ENCODE results near the gene ZIC5.
"Not testable (repeated sequence)": the region's sequence is repeated elsewhere in the genome, so short reads cannot be mapped to it uniquely, and the experiment has no call there.

Gene ZIC5

DNA sequence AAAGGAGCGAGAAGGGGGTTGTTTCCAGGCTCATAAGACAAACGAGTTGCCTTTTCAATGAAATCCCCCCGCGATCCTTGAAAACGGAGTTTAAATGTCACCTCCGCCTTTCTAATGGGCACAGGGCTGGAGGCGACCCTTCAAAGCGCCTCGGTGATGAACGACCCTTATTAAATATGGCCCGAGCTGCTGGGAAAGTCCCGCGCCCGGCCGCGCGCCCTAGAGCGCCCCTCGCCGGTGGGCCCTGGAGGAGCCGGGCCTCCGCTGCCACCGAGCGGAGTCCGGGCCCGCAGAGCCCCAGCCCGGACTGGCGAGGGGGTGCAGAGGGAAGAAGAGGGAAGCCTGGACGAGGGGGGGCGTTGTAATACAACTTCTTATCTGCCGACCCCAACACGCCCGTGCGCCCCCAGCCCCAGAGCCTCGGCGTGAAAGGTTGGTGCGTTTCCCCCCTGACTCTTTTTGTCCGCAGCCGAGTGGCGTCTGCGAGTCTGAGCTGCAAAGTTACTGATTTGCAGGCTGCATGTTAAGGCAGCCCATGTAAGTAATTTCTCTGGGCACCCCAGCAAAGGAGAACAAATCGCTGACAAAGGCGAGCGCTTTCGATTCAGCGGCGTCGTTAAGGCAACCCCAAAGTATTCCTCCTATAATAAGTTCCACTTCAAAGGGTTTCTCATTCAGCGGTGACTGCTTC is 11.9 kb downstream of the ZIC5 start:
- no peak for DNase-seq

DNA sequence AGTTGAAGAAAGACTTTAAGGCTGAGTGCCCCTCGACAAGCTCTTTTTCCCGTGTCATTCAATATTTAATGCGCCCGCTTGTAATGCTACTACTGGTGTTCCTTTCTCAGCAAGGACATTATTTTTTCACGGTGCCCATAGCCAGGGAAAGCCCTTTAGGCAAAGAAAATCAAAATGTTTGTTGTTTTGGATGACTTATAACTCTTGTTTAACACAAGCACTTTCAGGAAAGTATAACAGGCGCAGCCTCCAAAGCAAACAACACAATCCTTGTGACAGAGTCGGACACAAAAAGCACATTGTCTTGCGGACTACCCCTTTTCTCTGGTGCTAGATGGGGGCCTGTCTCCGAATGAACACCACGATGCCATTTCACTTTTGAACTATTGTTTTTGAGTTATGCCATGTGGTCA is 12.4 kb downstream of the ZIC5 start:
- no peak for DNase-seq

DNA sequence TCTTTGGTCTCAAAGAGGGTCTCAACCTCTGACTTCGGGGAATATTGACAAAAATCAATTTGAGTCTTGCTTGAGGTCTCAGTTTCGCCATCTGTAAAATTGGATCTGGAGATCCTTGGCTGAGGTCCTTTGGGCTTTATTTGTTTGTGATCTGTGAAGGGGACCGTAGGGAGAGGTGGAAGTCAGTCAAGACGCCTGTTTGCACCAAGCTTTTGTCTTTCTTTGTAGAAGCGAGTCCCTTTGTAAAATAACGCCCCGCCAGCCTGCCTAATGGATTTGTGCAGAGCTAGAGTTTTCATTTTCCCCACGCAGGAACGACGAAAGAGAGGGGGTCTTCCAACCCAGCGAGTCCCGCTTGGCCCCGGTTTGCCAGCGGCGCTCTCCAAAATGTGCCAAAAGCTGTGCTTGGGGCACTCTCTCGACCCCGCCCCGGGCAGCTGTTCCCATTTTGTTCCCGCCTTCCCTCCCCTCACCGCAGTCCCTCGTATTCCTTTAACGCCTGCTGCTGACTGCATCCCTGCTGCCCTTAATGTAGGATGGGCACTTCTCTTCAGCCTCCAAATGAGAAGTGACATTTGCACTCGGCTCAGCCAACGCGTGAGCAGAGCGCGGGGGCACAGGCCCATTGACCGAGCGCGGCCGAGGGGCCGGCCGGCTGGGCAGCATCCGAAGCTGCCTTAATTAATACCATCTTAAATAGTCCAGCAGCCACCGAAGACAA is 13.0 kb downstream of the ZIC5 start:
- DNase-seq: no peak

DNA sequence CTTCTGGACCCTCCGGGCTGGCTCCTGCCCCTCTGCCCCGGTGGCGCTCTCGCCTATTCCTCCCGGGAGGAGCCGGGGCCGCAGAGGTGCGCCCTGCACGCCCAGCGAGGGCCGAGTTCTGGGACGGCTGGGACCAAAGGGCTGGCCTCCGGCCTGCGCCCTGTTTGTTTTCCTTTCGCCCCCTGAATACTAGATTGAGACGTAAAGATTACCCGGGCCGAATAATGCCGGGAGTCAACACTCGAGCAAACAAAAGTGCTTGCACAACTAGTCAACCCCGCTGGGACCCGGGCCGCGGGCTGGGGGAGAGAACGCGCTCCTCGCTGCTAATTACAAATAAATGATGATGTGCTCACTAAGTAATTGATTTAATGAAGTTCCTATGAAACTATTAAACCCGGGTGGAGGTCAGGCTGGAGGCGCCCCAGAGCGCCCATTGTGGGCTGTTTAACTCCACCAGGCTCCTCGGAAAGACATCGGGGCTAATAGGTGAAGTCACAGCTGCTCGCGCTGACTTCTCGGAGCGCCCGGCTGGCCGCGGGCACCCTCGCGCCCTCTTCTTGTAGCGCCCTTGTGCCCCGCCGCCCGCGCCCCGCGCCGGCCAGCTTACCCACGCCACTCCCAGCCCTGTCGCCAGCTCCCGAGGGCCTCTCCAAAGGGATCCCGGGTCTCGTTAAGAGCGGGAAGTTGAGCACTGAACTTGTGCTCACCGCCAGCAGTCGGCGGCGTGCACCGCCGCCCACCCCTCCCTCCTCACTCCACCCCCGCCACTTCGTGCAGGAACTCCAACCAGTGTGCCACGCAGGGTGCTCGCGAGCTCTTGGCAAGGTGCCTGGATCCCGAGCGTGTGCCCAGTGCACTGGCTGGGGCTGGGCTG is 14.9 kb downstream of the ZIC5 start:
- DNase-seq: no peak

DNA sequence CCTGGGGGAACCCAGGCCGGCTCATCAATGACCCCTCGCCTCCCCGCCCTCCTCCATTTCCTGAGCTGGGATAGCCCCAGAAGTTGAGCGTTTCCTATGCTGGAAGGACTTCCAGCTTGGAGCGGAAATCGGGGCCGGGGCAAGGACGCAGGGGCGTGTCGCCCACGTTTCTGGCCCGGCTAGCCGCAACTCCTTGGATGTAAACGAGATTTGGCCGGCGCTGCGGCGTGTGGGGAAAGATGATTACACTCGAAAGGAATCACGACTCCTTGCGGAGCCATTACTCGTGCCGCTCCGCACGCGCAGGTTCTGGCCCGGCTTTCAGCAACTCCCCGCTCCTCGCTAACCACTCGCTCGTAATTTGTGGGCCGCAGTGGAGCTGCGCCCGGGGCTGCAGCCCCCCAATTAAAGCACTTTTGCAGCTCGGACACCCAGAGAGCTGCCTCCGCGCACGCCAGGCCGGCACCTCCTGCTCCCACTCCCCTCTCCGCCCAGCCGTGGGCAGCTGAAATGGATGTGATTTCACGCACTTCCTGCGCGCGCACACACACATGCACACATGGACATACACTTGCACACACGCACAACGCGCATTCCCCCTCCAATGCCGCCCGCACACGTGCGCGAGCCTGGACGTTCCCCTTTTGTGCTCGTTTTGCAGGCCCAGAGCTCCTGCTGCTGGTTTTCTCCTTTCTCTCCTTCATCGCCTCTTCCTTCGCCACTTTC is 15.7 kb downstream of the ZIC5 start:
- peak; percentile 47 for DNase-seq

DNA sequence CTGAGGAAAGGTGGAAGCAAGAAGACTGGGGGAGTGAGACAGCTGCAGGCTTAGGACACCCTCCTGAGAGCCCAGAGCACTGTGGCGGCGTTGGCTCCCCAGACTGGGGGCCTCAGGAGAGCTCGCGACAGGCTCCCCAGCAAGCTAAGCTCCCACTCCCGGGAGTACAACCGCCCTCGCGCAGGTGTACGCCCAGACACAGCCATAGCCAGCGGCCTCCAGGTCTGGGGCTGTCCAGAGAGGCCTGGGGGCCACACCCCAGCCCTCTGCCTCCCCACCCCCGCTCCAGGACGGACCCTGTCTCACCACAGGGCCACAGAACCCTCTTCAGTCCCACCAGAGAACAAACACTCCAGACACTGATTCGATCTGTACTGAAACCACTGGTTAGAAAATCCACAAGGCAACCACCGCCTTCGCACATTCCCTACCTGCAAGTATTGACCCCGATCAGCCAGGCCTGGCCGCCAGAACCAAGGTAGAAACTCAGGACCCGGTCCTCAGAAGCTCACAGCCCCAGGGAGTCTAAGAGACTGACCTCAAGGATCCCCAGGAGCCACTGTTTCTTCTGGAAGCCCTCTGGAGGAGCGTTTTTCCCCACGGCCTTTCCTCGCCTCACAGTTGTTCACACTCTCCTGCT is 16.3 kb downstream of the ZIC5 start:
- no peak for DNase-seq

DNA sequence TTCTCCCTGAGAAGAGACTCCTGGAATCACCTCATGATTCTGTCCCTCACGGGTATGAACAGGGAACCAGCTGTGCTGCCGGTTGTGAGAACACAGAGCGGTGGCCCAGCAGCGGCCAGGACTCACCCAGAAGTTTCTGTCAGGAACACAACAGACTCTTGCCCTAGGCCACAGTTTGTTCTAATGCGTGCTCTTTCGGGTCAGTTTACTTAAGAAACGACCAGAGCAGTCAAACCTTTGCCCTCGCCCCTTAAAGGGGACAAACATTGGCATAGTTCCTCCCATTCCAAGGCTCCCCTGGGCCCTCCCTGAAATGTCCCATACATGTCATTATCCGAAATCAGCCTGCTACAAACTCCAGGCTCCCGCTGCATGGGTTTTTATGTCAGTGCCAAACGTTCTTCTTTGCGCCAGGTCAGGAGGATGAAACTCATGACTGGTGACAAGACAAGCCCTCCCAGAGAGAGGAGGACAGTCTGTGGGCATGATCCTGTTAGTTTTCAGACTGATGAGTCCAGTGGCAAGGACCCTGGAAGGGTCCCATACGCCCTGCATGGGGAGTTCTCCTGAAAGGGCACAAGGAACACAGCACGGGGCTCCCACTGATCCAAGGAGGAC is 18.3 kb downstream of the ZIC5 start:
- no peak for DNase-seq

DNA sequence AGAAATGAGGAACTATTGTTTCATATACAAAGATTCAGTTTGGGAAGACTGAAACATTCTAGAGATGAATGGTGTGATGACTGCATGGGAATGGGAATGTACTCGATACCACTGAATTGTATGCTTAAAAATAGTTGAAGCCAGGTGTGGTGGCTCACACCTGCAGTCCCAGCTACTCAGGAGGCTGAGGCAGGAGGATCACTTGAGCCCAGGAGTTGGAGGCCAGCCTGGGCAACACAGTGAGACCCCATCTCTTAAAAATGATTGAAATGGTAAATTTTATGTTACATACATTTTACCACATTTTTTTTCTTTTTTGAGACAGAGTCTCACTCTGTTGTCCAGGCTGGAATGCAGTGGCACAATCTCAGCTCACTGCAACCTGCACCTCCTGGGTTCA is 19.9 kb downstream of the ZIC5 start:
- DNase-seq: not testable (repeated sequence)

DNA sequence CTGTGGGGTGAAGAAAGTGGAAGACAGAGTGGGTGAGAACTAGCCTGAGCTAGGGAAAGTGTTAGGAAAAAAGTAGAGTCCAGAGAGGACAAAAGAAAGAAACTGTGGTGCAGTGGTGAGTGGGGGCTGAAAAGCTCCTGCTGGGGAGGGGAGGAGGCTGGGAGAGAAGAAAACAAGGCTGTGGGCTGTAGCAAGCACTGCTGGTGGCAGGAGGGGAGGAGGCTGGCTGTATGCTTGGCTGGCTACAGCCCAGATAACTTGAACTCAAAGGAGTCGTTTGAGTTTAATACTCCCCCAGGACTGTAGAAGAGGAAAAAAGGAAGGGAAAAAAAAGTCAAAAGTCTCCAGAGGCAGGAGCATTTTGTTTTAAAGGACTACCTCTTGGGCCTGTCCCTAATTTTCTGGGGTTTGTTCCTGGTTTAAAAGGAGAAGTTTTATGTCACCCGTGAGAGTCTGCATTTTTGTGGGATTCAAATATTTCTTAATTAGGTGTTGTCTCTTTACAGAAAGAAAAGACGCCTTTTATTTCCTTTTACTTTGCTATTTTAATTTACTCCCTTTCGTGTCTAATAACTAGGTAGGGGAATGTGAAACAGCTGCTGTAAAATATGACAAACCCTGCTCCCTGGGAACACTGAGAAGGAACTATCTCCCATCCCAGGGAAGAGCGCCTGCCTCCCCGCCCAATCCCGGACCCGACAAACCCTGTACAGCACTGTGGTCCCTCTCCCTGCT is 21.7 kb downstream of the ZIC5 start:
- no peak for DNase-seq

DNA sequence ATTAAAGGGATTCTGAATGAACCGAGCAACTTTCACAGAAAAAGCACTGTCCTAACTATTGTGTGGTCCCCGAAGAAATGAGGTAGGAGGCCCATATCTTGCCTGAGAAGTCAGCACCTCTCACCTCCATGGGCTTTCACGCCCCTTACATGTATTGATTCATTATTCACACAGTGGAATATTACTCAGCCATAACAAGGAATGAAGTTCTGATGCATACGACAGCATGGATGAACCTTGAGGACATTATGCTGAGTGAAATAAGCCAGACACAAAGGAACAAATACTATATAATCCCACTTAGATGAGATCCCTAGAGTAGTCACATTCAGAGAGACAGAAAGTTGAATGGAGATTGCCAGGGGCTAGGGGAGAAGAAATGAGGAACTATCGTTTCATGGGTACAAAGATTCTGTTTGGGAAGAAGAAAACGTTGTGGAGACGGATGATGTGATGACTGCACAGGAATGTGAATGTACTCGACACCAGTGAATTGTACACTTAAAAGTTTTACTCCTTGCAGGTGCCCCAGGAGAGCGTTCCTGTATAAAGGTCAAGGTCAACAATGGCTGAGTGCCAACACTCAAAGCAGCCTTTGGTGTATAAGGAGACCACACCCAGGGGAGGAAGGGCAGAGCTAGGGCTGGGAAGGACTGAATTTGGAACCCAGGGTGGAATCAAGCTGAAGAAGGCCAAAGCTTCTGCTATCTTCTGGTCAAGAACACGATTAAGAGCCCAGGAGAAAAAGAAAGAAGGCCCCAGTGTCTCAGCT is 22.5 kb downstream of the ZIC5 start:
- DNase-seq: no peak

DNA sequence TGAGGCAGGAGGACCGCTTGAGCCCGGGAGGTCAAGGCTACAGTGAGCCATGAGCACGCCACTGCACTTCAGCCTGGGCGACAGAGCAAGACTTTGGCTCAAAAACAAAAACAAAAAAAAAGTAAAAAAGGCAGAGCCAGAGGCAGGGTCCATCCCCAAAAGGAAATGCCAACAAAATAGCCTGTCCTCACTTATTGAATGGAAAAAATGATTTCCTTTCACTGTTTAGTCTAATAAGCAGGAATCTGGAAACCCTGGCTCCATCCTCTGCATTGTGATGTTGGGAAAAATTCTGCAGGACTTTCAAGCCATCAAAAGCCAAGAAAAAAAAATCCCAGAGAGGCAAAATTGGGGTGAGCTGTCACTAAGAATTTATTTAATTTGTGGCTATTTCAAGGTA is 23.2 kb downstream of the ZIC5 start:
- DNase-seq: no peak

DNA sequence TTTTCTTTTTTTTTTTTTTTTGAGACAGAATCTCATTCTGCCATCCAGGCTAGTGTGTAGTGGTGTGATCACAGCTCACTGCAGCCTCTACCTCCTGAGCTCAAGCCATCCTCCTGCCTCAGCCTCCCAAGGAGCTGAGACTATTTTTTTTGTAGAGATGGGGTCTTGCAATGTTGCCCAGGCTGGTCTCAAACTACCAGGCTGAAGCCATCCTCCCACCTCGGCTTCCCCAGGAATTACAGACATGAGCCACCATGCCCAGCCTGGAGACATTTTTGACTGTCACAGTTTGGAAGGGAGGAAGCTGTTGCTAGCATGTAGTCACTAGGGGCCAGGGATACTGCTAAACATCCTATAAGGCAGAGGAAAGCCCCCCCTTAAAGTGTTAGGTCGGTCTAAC is 23.9 kb downstream of the ZIC5 start:
- DNase-seq: no peak

DNA sequence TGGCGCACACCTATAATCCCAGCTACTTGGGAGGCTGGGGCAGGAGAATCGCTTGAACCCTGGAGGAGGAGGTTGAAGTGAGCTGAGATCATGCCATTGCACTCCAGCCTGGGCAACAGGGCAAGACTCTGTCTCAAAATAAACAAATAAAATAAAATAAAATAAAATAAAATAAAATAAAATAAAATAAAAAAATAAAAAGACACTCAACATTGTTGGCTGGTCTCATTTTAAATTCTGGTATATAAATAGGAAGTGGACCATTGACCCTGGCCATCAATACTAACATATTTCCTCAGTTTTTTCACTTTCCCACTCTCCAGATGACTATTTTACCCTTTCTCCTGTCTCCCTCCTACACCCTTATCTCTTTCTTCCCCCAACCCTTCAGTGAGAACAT is 26.1 kb downstream of the ZIC5 start:
- not testable (repeated sequence) for DNase-seq

DNA sequence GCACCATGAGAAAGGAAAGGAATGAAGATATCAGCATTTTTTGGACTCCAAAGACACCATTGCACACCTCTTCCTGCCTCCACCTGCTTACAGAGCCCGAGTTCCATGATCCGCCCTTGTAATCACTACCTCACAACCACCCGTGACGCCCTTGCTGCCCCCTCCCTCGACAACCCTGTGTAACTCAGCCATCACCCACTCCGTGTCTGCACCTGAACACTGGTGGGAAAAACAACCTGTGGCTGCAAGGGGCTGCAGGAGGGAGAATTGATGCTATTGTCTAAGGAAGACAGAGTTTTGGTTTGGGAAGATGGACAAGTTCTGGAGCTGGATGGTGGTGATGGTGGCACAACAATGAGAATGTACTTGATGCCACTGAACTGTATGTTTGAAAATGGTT is 27.0 kb downstream of the ZIC5 start:
- no peak for DNase-seq

DNA sequence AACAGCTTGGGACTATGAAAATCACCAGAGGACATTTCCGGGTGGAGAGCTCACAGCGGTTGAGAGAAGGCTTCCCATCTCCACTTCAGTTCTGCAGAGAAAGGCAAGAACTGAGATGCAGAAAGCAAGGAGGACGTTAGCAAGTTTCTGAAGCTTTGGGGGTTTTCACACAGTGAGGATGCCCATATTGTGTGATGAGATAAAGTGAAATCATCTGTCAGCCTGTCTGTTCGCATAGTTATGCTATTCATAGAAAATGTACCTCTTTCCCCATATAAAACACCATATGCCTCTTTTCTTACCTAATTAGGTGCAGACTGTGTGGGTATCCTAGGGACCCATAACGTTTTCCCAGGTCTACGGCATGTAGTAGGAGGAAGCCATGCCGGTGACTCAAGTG is 27.5 kb downstream of the ZIC5 start:
- no peak for DNase-seq

DNA sequence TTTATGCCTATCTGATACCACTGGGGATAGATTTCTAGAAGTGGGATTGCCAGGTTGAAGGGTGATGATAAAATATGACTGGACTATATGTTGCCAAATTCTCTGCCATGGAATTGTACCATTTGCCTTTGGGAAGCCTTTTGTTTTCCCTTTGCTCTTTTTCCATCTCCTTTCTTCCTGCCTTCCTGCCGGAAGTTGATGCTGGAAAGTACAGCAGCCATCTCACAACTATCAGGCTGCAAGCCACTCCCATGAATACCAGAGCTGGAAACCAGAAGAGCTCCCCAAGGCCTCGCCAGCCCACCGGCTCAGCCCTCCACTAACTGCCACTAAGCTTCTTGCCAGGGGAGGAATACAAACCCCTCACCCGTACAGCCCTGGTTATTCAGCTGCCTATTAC is 29.7 kb downstream of the ZIC5 start:
- no peak for DNase-seq

DNA sequence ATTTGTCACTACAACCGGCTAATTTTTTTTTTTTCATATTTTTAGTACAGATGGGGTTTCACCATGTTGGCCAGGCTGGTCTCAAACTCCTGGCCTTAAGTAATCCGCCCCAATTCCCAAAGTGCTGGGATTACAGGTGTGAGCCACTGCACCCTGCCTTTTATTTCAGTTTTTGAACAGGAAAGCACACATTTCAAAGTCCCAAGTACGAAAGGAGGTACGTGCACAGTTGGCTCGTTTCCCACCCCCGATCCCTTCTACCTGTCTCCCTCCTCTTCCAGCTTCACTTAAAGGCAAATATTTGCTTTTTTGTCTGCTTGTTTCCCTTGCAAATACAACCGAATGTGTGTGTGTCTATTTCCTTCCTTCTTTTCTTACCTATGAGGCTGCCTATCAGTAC is 30.5 kb downstream of the ZIC5 start:
- DNase-seq: no peak

DNA sequence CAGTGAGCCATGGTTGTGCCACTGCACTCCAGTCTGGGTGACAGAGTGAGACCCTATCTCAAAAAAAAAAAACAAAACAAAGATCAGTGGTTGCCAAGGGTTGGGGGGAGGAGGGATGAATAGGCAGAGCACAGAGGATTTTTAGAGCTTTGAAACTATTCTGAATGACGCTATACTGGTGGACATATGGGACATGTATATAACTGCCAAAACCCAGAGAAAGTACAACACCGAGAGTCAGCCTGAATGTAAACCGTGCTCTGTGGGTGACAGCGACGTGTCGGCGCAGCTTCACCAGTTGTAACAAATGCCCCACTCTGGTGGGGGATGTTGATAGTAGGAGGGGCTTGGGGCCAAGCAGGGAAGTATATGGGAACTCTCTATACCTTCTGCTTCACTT is 32.9 kb downstream of the ZIC5 start:
- no peak for DNase-seq

DNA sequence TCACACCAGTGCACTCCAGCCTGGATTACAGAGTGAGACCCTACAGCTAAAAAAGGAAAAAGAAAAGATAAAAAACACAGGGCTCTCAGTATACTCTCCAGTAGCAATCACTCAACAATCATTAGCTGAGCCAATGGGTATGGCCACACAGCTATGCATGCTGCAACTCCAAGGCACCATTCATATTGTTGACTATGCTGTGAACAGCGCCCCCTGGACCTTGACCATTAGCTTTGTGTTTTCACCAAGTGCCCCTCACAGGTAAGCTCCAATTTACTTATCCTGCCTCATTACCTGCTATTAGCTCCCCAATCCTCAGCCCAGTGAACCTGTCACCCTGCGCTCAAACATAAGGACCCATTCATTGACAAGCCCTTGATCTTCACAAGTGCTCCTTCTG is 35.8 kb downstream of the ZIC5 start:
- no peak for DNase-seq

DNA sequence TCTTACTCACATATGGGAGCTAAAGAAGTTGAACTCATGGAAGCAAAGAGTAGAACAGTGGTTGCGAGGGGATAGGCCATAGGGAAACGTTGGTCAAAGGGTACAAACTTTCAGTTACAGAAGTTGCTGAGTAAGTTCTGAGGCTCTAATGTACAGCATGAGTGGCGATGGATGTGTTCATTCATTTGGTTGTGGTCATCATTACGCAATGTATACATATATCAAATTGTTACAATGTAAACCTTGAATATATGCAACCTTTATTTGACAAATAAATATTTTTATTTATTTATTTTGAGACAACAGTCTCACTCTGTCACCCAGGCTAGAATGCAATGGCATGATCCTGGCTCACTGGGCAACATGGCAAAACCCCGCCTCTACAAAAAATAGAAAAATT is 38.7 kb downstream of the ZIC5 start:
- no peak for DNase-seq

Measured in fibroblast of skin of scalp (primary cell).